HCT116 (cell line): Measurements from ENCODE around the gene TAGLN.

Experiments
- CTCF ChIP-seq, 3 experiments: fragments of 200-600 bp in 1 of 3; sonication (generic) in 1 of 3; IDR thresholded peaks in 2 of 3; conservative IDR thresholded peaks in 1 of 3; 2 replicates each; pipeline ENCODE4 v1.5.1; 2012 to 2017; ENCODE audit warnings: low read depth in 2 of 3, low read length in 2 of 3, antibody characterized with exemption in 1 of 3, borderline replicate concordance in 1 of 3, control low read depth in 1 of 3, mild to moderate bottlenecking in 1 of 3, mixed read lengths in 1 of 3, mixed run types in 1 of 3, moderate library complexity in 1 of 3; ENCODE audit not compliant: insufficient read depth in 1 of 3
- EZH2 ChIP-seq: fragments of 200-600 bp; sonication (generic); IDR thresholded peaks from 2 replicates; pipeline ENCODE4 v1.6.1; 2017; ENCODE audit warnings: antibody characterized with exemption, mixed run types
- POLR2A ChIP-seq: IDR thresholded peaks from 2 replicates; pipeline ENCODE4 v1.7.0; 2011; ENCODE audit warnings: borderline replicate concordance; ENCODE audit not compliant: insufficient read depth, insufficient read length; ENCODE audit errors: extremely low read depth
- POLR2AphosphoS5 ChIP-seq: IDR thresholded peaks from 2 replicates; pipeline ENCODE4 v1.6.1; 2011; ENCODE audit warnings: mild to moderate bottlenecking, low read depth, low read length, moderate library complexity
- TCF7L2 ChIP-seq: IDR thresholded peaks from 2 replicates; pipeline ENCODE4 v1.7.0; 2011; ENCODE audit warnings: borderline replicate concordance, inconsistent platforms; ENCODE audit not compliant: insufficient read depth, insufficient read length; ENCODE audit errors: extremely low read depth
- TF ChIP-seq, protein P1 (sequence below): IDR thresholded peaks from 2 replicates; pipeline ENCODE4 v1.6.1; 2012
- TF ChIP-seq, protein P2 (sequence below): IDR thresholded peaks from 2 replicates; pipeline ENCODE4 v1.6.1; 2012; ENCODE audit warnings: low read depth

DNA sequence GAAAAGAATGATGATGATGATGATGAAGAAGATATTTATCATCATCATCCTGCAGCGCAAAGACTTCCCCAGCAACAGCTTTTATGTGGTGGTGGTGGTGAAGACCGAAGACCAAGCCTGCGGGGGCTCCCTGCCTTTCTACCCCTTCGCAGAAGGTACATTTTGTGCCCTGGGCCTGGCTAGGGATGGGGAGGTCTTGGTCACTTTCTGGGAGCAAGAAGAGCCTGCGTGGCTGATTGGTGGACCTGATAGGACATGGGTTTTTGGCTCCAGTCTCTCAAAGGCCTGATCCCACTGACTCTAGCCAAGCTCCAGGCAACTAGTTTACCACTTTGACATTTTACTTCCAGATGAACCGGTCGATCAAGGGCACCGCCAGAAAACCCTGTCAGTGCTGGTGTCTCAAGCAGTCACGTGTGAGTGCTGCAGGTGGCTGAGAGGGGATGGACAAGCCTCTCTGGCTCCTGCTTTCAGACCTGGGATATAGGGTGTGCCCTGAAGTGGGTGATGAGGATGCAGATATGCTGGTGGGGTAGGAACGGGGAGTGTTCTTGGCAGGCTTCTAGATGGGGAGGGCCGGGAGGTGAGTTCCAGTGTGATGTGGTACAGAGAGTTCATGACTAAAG is 15.3 kb upstream of the TAGLN start:
- TF ChIP-seq POLR2AphosphoS5 (no peak), EZH2 (no peak), CTCF (IDR thresholded peaks at IDR 0.05 in 2 of 3, conservative IDR thresholded peaks at IDR 0.05 in 1 of 3; ENCODE audit: borderline replicate concordance in 1 of 3, insufficient read depth in 1 of 3, low read depth in 2 of 3, low read length in 2 of 3) (no peak), TCF7L2 (no peak), POLR2A (no peak)
- TF ChIP-seq, protein P1, sequence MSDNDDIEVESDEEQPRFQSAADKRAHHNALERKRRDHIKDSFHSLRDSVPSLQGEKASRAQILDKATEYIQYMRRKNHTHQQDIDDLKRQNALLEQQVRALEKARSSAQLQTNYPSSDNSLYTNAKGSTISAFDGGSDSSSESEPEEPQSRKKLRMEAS, result no peak
- TF ChIP-seq, protein P2, sequence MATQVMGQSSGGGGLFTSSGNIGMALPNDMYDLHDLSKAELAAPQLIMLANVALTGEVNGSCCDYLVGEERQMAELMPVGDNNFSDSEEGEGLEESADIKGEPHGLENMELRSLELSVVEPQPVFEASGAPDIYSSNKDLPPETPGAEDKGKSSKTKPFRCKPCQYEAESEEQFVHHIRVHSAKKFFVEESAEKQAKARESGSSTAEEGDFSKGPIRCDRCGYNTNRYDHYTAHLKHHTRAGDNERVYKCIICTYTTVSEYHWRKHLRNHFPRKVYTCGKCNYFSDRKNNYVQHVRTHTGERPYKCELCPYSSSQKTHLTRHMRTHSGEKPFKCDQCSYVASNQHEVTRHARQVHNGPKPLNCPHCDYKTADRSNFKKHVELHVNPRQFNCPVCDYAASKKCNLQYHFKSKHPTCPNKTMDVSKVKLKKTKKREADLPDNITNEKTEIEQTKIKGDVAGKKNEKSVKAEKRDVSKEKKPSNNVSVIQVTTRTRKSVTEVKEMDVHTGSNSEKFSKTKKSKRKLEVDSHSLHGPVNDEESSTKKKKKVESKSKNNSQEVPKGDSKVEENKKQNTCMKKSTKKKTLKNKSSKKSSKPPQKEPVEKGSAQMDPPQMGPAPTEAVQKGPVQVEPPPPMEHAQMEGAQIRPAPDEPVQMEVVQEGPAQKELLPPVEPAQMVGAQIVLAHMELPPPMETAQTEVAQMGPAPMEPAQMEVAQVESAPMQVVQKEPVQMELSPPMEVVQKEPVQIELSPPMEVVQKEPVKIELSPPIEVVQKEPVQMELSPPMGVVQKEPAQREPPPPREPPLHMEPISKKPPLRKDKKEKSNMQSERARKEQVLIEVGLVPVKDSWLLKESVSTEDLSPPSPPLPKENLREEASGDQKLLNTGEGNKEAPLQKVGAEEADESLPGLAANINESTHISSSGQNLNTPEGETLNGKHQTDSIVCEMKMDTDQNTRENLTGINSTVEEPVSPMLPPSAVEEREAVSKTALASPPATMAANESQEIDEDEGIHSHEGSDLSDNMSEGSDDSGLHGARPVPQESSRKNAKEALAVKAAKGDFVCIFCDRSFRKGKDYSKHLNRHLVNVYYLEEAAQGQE, result no peak
